ENCODE measurements around the gene ZFTA.
"Not testable (repeated sequence)": the region's sequence is repeated elsewhere in the genome, so short reads cannot be mapped to it uniquely, and the experiment has no call there.

Gene ZFTA

DNA sequence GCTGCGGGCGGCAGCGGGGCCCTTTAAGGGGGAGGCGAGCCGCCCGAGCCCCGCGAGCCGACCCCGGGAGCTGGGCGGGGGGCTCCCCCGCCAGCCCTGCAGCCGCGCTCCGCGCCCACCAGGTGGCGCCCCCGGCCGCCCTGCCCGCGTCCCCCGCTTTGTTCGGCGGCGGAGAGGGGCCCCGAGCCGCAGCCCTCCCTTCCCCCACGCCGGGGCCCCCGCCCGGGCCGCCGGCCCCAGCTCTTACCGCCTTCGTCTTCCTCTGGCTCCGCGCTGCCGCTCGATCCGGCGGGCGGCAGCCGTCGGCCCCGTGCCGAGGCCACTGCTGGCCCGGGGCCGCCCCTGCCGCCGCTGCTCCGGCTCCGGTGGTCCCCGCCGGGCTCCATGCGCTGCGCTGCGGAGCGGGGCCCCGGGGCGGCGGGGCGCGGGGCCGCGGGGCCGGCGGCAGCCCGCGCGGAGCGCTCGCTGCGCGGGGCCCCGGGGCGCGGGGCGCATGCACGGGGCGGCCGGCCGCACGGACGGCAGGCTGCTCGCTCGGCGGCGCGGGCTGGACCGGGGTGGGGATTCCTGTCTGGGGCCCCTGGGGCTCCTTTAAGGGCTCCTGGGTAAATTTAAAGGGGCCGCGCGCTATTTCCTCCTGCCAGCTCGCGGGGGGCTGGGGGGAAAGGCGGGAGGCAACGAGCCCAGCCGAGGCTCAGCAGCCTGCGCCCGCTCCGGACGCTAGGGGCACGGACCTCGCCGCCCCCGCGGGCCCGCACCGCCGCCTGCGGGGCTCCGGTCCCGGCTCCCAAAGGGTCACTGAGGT lies at the start of gene ZFTA:
Gene ZFTA (minus strand): TSS at position 539 of the 805 bp plus-strand sequence. CDS start 153 bp downstream, at position 386.
- Mint-ChIP-seq H3K4me1 (peaks cover 14% of the 10 kb centered on the region), H3K4me3 (peak within 1 kb of the TSS; percentile 90), H3K9me3 (no peaks in the 10 kb centered on the region), H3K27me3 (peaks cover 23% of the 10 kb centered on the region), H3K27ac (peak within 1 kb of the TSS; percentile 84), H3K36me3 (ENCODE audit: low read depth) (no peaks in the 10 kb centered on the region)
- ATAC-seq (peak; percentile 58), DNase-seq (peak; percentile 78)

DNA sequence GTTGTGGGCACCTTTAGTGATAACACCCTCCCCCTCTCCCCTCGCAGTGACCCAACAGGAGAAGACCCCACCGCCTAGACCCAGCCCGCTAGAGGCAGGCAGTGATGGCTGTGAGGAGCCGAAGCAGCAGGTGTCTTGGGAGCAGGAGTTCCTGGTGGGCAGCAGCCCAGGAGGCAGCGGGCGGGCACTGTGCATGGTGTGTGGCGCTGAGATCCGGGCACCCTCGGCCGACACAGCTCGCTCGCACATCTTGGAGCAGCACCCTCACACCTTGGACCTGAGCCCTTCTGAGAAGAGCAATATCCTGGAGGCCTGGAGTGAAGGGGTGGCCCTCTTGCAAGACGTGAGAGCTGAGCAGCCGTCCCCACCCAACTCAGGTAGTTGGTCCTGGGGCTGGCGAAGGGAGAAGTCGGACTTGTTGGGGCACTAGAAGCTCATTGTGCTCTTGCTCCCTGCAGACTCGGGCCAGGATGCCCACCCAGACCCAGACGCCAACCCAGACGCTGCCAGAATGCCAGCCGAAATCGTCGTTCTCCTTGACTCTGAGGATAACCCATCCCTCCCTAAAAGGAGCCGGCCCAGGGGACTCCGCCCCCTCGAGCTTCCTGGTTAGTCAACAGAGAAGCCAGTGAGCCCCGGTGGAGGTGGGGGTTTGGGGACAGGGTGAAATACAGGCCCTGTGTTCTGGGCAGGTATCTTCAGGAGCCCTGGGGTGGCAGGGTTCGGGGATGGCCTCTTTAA lies 49.4 kb upstream of the ZFTA start:
- peaks cover 14% of the 10 kb centered on the region for H3K4me1 Mint-ChIP-seq
- ATAC-seq (no peak), DNase-seq (no peak)
- H3K27me3 Mint-ChIP-seq: no peaks in the 10 kb centered on the region
- H3K27ac Mint-ChIP-seq: no peak overlapping the region
- H3K36me3 Mint-ChIP-seq (ENCODE audit: low read depth): peaks cover 40% of the 10 kb centered on the region
- H3K4me3 Mint-ChIP-seq: no peak overlapping the region
- H3K9me3 Mint-ChIP-seq: no peaks in the 10 kb centered on the region

DNA sequence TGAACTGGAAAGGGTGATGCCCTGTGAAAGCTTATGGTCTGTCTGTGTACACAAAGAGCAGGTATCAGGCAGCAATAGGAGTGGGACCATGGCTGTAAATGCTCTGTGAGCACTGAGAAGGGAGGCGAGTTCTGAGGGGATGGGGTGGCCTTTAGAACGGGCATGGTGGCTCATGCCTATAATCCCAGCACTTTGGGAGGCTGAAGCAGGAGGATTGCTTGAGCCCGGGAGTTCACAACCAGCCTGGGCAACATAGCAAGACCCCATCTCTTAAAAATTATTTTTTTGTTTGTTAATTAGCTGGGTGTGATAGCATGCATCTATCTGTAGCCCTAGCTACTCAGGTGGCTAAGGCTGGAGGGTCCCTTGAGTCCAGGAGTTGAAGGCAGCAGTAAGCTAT lies 48.2 kb upstream of the ZFTA start:
- DNase-seq (no peak), ATAC-seq (no peak)
- Mint-ChIP-seq H3K4me1 (peaks cover 18% of the 10 kb centered on the region), H3K27me3 (no peaks in the 10 kb centered on the region), H3K4me3 (no peak overlapping the region), H3K36me3 (ENCODE audit: low read depth) (peaks cover 34% of the 10 kb centered on the region), H3K27ac (no peak overlapping the region), H3K9me3 (no peaks in the 10 kb centered on the region)

DNA sequence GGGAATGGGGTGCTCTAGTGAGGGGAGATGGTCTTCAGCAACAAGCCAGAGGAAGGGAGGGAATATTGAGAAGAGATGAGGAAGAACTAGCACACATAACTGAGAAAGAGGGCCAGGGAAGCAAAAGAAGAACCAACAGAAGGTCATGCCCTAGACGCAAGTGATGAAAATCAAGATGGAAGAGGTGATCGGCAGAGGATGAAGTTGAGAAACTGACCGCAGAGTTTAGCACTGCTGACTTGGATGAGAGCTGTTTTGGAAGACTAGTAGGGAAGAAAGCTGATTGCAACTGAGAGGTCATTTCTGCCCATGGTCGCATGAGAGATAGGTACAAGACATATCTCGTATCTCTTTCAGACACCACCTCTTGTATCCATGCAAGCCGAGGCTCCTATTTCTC lies 47.6 kb upstream of the ZFTA start:
- DNase-seq: no peak
- Mint-ChIP-seq H3K4me3 (no peak overlapping the region), H3K27me3 (no peaks in the 10 kb centered on the region), H3K36me3 (ENCODE audit: low read depth) (peaks cover 30% of the 10 kb centered on the region), H3K4me1 (peaks cover 18% of the 10 kb centered on the region), H3K27ac (no peak overlapping the region), H3K9me3 (no peaks in the 10 kb centered on the region)
- no peak for ATAC-seq

DNA sequence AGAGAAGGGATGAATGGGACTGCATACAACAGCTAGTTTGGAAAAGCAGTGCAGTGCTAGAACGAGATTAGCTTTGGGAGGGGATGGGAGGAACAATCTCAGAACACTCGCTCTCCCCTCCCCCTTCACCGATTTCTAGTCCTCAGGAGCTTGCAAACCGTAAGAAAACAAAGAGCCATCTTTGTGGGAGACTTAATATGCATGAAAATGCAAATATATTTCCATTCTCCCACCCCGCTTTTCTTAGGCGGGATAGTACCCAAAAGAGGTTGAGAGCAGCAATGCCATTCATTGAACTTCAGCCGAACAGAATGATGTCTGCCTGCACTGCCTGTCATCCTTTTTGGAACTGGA lies 45.8 kb upstream of the ZFTA start:
- no peak for ATAC-seq

DNA sequence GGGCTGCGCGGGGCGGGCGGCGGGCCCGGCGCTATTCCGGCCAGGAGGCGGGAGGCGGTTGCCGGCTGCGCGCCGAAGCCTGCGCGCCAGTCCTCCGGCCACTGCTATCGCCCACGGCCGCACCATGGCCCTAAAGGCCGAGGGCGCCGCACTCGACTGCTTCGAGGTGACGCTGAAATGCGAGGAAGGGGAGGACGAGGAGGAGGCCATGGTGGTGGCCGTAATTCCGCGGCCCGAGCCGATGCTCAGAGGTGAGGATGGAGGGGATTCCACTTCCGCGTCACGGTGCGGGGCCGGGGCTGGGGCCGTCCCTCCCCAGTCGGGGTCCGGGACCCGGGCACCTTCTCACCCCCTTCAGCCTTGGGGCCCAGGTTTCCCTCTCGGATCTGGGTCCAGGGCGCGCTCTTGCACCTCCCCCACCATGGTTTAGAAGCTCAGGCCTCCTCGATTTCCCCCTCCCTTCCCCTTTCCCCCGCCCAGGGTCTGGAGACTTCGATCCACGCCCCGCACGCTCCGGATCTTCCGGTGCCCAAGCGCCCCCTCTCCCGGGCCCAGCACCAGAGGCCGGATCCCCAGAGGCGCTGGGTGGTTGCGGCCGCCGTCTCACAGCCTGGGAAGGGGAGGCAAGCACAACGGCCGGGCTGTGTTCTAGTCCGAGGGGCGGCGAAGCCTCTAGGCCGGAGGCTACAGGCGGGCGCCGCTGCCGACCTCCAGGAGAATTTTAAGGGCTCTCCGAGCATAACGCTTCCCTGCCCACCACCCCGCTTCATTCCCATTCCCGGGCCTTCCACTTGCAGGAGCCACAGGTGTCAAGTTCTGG lies 45.2 kb upstream of the ZFTA start:
- Mint-ChIP-seq H3K4me1 (peaks cover 18% of the 10 kb centered on the region), H3K36me3 (ENCODE audit: low read depth) (peaks cover 19% of the 10 kb centered on the region), H3K9me3 (no peaks in the 10 kb centered on the region), H3K27me3 (no peaks in the 10 kb centered on the region), H3K4me3 (peak overlapping the region; percentile 81), H3K27ac (peak overlapping the region; percentile 42)
- DNase-seq (peak; percentile 52), ATAC-seq (peak; percentile 44)

More for the DNA sequence above, 45.8 kb upstream of the ZFTA start:
- H3K9me3 Mint-ChIP-seq: no peaks in the 10 kb centered on the region
- peak overlapping the region; percentile 81 for H3K4me3 Mint-ChIP-seq
- peak overlapping the region; percentile 42 for H3K27ac Mint-ChIP-seq
- no peaks in the 10 kb centered on the region for H3K27me3 Mint-ChIP-seq
- peaks cover 18% of the 10 kb centered on the region for H3K4me1 Mint-ChIP-seq
- no peak for DNase-seq
- peaks cover 19% of the 10 kb centered on the region for H3K36me3 Mint-ChIP-seq (ENCODE audit: low read depth)

DNA sequence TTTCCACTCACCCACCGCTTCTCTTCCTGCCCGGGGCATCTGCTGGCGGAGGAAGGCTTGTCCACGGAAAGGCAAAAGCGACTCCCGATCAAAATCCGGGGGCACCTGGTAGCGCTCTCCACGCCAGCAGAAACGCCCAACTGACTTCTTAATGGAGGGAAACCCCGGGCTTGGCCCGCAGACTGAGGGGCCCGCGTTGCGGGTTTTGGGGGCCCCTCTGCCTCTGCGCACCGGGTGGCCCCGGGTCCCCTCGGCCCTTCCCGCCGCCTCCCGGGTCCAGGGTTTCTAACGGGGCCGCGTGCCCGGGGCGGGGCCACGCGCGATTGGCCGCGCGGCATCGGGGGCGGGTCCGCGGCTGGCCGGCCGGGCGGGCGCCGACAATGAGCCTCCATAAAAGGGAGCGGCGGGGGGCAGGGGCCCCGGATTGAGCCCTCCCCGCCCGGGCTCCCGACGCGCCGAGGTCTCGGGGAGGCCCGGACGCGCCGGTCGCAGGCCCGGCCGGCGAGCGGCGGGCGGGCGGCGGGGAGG lies 44.5 kb upstream of the ZFTA start, which contains the start of gene SPINDOC:
Gene SPINDOC (plus strand): TSS at position 422 of the 528 bp plus-strand sequence. CDS start 231 bp downstream, outside the sequence.
- no peaks in the 10 kb centered on the region for H3K9me3 Mint-ChIP-seq
- H3K4me1 Mint-ChIP-seq: peaks cover 18% of the 10 kb centered on the region
- H3K36me3 Mint-ChIP-seq (ENCODE audit: low read depth): peaks cover 19% of the 10 kb centered on the region
- H3K27ac Mint-ChIP-seq: peak within 1 kb of the TSS; percentile 42
- H3K4me3 Mint-ChIP-seq: peak within 1 kb of the TSS; percentile 81
- ATAC-seq (peak; percentile 87), DNase-seq (peak; percentile 83)
- no peaks in the 10 kb centered on the region for H3K27me3 Mint-ChIP-seq

DNA sequence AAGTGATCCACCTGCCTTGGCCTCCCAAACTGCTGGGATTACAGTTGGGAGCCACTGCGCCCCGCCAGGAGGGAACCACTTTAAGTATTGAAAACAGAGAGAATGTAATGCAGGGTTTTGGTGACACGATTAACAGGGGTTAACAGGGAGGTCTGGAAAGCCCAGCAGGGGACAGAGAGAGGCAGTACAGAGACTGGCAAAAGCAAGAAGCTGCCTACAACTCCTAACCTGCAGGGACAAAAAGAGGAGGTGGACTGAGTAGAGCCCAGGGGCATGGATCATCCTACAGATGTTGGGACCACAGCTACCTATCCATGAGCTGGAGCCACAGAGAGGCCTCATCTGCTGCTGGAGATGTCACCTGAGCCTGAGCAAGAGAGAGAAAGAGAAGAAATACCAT lies 42.9 kb upstream of the ZFTA start:
- Mint-ChIP-seq H3K36me3 (ENCODE audit: low read depth) (peaks cover 12% of the 10 kb centered on the region), H3K9me3 (no peaks in the 10 kb centered on the region), H3K4me3 (no peak overlapping the region), H3K27ac (no peak overlapping the region), H3K27me3 (no peaks in the 10 kb centered on the region), H3K4me1 (peaks cover 18% of the 10 kb centered on the region)
- DNase-seq (no peak), ATAC-seq (no peak)

DNA sequence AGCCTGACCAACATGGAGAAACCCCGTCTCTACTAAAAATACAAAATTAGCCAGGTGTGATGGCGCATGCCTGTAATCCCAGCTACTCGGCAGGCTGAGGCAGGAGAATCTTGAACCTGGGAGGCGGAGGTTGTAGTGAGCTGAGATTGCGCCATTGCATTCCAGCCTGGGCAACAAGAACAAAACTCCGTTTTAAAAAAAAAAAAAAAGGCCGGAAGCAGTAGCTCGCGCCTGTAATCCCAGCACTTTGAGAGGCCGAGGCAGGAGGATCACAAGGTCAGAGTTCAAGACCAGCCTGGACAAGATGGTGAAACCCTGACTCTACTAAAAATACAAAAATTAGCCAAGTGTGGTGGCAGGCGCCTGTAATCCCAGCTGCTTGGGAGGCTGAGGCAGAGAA lies 41.8 kb upstream of the ZFTA start:
- H3K36me3 Mint-ChIP-seq (ENCODE audit: low read depth); H3K27ac Mint-ChIP-seq; ATAC-seq; H3K9me3 Mint-ChIP-seq; H3K4me3 Mint-ChIP-seq; DNase-seq; H3K27me3 Mint-ChIP-seq: not testable (repeated sequence)
- H3K4me1 Mint-ChIP-seq: peaks cover 17% of the 10 kb centered on the region

DNA sequence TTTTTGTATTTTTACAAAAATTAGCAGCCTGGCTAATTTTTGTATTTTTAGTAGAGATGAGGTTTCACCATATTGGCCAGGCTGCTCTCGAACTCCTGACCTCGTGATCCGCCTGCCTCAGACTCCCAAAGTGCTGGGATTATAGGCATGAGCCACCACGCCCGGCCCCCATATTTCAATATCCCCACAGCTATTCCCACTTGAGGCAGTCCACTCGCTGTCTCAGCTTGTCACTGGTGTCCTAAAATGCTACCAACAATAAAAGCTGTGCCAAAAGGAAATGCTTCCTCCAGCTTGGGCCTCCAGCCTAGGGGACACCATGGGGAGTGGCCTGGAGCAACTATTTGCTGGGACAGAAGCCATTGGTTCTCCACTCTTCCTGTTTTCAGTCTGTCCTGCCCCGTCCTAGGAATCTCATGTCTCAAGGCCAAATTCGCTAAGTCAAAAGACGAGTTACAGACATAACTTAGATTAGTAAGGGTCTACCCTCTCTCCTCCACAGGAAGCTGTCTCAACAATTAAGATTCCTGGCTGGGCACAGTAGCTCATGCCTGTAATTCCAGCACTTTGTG lies 37.4 kb upstream of the ZFTA start:
- H3K9me3 Mint-ChIP-seq: no peaks in the 10 kb centered on the region
- no peak for ATAC-seq
- H3K36me3 Mint-ChIP-seq (ENCODE audit: low read depth): no peaks in the 10 kb centered on the region
- H3K4me1 Mint-ChIP-seq: no peaks in the 10 kb centered on the region
- DNase-seq: no peak
- H3K27me3 Mint-ChIP-seq: no peaks in the 10 kb centered on the region
- no peak overlapping the region for H3K27ac Mint-ChIP-seq
- no peak overlapping the region for H3K4me3 Mint-ChIP-seq

DNA sequence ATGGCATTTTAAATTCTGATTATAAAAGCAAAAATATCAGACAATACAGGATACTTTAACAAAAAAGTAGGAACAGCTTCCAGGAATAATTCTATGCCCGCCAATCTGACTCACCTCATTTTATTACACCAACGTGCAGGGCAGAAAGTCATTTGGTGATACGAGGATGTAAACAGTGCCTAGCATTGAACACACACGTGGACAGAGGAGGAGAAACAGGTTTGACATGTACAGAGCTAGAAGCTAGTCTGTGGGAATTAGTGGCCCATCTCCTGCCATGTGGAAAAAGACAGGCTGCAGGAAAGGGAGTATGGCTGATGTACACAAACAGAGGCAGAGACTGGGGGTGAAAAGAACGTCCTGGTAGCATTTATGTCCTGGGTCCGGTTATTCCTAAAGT lies 35.7 kb upstream of the ZFTA start:
- ATAC-seq (no peak), DNase-seq (no peak)
- no peaks in the 10 kb centered on the region for H3K4me1 Mint-ChIP-seq
- H3K27ac Mint-ChIP-seq: no peak overlapping the region
- H3K4me3 Mint-ChIP-seq: no peak overlapping the region
- no peaks in the 10 kb centered on the region for H3K36me3 Mint-ChIP-seq (ENCODE audit: low read depth)
- peaks cover 1% of the 10 kb centered on the region for H3K27me3 Mint-ChIP-seq
- H3K9me3 Mint-ChIP-seq: no peaks in the 10 kb centered on the region

DNA sequence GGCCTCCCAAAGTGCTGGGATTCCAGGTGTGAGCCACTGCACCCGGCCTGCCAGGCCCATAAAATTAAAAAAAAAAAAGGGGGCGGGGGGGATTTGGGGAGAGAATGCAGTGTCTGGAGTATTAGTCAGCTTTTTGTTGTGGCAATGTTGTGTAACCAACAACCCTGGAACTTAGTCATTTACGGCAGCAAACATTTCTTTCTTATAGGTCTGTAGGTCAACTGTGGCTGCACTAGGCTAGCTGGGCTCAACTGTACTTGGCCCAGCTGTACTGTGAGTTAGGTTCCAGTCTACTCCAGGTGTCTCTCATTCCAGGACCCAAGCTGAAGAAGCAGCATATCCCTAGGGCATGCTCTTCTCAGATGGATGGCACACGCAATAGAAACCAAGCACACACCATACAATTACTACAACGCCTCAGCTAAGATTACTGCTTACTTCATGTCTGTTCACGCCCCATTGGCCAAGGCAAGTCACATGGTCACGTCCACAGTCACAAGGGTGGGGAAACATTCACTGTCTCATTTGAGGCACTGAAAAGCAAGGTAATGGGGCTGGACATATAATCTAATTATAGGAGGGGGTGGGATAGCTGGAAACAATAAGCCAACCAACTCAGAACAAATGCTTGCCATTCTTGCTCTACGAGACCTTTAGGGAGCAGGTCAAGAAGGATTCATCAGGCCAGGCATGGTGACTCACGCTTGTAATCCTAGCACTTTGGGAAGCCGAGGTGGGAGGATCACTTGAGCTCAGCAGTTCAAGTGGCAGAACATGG lies 34.3 kb upstream of the ZFTA start:
- H3K4me3 Mint-ChIP-seq: no peak overlapping the region

DNA sequence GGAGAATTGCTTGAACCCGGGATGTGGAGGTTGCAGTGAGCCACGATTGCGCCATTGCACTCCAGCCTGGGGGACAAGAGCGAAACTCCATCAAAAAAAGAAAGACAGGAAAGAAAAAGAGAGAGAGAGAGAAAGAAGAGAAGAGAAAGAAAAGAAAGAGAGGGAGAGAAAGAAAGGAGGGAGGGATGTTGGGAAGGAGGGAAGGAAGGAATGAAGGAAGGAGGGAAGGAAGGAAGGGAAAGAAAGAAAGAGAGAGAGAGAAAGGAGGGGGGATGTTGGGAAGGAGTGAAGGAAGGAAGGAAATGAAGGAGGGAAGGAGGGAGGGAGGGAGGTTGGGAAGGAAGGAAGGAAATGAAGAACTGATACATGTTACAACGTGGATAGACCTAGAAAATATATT lies 32.3 kb upstream of the ZFTA start:
- Mint-ChIP-seq H3K36me3 (ENCODE audit: low read depth) (no peaks in the 10 kb centered on the region), H3K4me1 (no peaks in the 10 kb centered on the region), H3K27me3 (peaks cover 8% of the 10 kb centered on the region), H3K4me3 (no peak overlapping the region), H3K9me3 (no peaks in the 10 kb centered on the region), H3K27ac (no peak overlapping the region)
- ATAC-seq: no peak
- no peak for DNase-seq

More for the DNA sequence above, 34.3 kb upstream of the ZFTA start:
- Mint-ChIP-seq H3K36me3 (ENCODE audit: low read depth) (no peaks in the 10 kb centered on the region), H3K4me1 (no peaks in the 10 kb centered on the region), H3K9me3 (no peaks in the 10 kb centered on the region), H3K27me3 (peaks cover 8% of the 10 kb centered on the region), H3K27ac (no peak overlapping the region)
- no peak for DNase-seq
- no peak for ATAC-seq

Data from activated naive CD8-positive, alpha-beta T cell treated with anti-CD3 and anti-CD28 coated beads, Interleukin-2, amount 50 U/mL, for 24 hours (primary cell).